Calu3 (cell line): ENCODE measurements around the gene GIGYF2. TPM values are rescaled to one million over a fixed set of nuclear protein-coding genes. Genes with fewer than 3 reads are reported as not detected.

ENCODE experiments used
- BruUV-seq: library from RNA; stranded (reverse); fragments of 400-500 nt; replicated peaks from 2 replicates; lab custom pipeline; 2021; lab: Mats Ljungman, UMichigan
- CTCF ChIA-PET: fragments of 300-600 bp; sonication (Branson Sonifier 250); formaldehyde crosslinking; loops from one replicate; lab custom pipeline; 2022; ENCODE audit warnings: antibody characterized with exemption; lab: Charles Lee
- DNase-seq: peaks from one replicate; pipeline ENCODE4 v3.0.0; 2022
- H3K27ac Mint-ChIP-seq: one replicate; pipeline ENCODE4 v1.8.0; 2022; ENCODE audit warnings: mixed read lengths; ENCODE audit not compliant: unreplicated experiment
- H3K27me3 Mint-ChIP-seq: one replicate; pipeline ENCODE4 v1.8.0; 2022; ENCODE audit warnings: mixed read lengths; ENCODE audit not compliant: unreplicated experiment
- H3K36me3 Mint-ChIP-seq: one replicate; pipeline ENCODE4 v1.8.0; 2022; ENCODE audit warnings: mild to moderate bottlenecking, moderate library complexity, mixed read lengths; ENCODE audit not compliant: insufficient read depth, unreplicated experiment
- H3K4me1 Mint-ChIP-seq: one replicate; pipeline ENCODE4 v1.8.0; 2022; ENCODE audit warnings: mild to moderate bottlenecking, low read depth, mixed read lengths; ENCODE audit not compliant: unreplicated experiment
- H3K4me3 Mint-ChIP-seq: one replicate; pipeline ENCODE4 v1.8.0; 2022; ENCODE audit warnings: mild to moderate bottlenecking, low read depth, moderate library complexity, mixed read lengths; ENCODE audit not compliant: unreplicated experiment
- H3K9me3 Mint-ChIP-seq: one replicate; pipeline ENCODE4 v1.8.0; 2022; ENCODE audit warnings: low read depth, mixed read lengths; ENCODE audit not compliant: unreplicated experiment
- CTCF ChIP-seq: fragments of 200-600 bp; IDR thresholded peaks from one replicate; pipeline ENCODE4 v1.8.0; 2022; ENCODE audit warnings: antibody characterized with exemption; ENCODE audit not compliant: unreplicated experiment
- intact Hi-C: fragments of 100-400 bp; cut with micrococcal nuclease; formaldehyde crosslinking; loops from one replicate; pipeline ENCODE4 v1.10.0; 2022; ENCODE audit not compliant: unreplicated experiment
- total RNA-seq: library from RNA; stranded (reverse); gene quantifications from 2 replicates; pipeline ENCODE4 v1.2.3, GENCODE V29; 2022

Gene GIGYF2
- total RNA-seq, 1 experiment from 2014 or later = 72.2 TPM

- Mint-ChIP-seq H3K27ac (no peak overlapping the region), H3K4me1 (no peaks in the 10 kb centered on the region), H3K4me3 (no peak overlapping the region), H3K36me3 (no peaks in the 10 kb centered on the region), H3K9me3 (no peaks in the 10 kb centered on the region), H3K27me3 (peaks cover 27% of the 10 kb centered on the region)
- no peak for DNase-seq
- no TSS peak for BruUV-seq
- CTCF ChIA-PET = no interaction called here
- no peak for TF ChIP-seq CTCF
- intact Hi-C loops = no loop called here
Measured at GRCh38 chr2:232653441-232653840, 43.7 kb upstream of the GIGYF2 start.

GRCh38 chr2:232655392-232655791 lies 41.7 kb upstream of the GIGYF2 start:
- Mint-ChIP-seq H3K4me3 (no peak overlapping the region), H3K36me3 (no peaks in the 10 kb centered on the region), H3K27ac (no peak overlapping the region), H3K4me1 (no peaks in the 10 kb centered on the region), H3K9me3 (no peaks in the 10 kb centered on the region), H3K27me3 (peaks cover 34% of the 10 kb centered on the region)
- TF ChIP-seq CTCF = no peak
- CTCF ChIA-PET = no interaction called here
- intact Hi-C loops = no loop called here
- DNase-seq = no peak
- BruUV-seq = no TSS peak

GRCh38 chr2:232658217-232658785 lies 38.8 kb upstream of the GIGYF2 start:
- H3K36me3 Mint-ChIP-seq = no peaks in the 10 kb centered on the region

GRCh38 chr2:232659359-232659758 lies 37.8 kb upstream of the GIGYF2 start:
- H3K36me3 Mint-ChIP-seq = no peaks in the 10 kb centered on the region
- intact Hi-C loops = no loop called here
- H3K4me1 Mint-ChIP-seq = no peaks in the 10 kb centered on the region
- TF ChIP-seq CTCF = no peak
- no peak for DNase-seq
- H3K27ac Mint-ChIP-seq = no peak overlapping the region
- BruUV-seq = no TSS peak
- peaks cover 22% of the 10 kb centered on the region for H3K27me3 Mint-ChIP-seq
- no peaks in the 10 kb centered on the region for H3K9me3 Mint-ChIP-seq
- H3K4me3 Mint-ChIP-seq = no peak overlapping the region
- CTCF ChIA-PET = no interaction called here

More at GRCh38 chr2:232658217-232658785, 38.8 kb upstream of the GIGYF2 start:
- Mint-ChIP-seq H3K4me3 (no peak overlapping the region), H3K27me3 (peaks cover 23% of the 10 kb centered on the region), H3K4me1 (no peaks in the 10 kb centered on the region), H3K9me3 (no peaks in the 10 kb centered on the region), H3K27ac (no peak overlapping the region)
- no peak for DNase-seq
- no TSS peak for BruUV-seq
- no peak for TF ChIP-seq CTCF
- intact Hi-C loops = no loop called here
- CTCF ChIA-PET = no interaction called here
